Inflammatory macrophage treated with lipopolysaccharide for 4 hours (primary cell): ENCODE results near the gene CDK14.
A peak's percentile ranks its signal among the peaks of the same experiment; 100 is the strongest.

ENCODE experiments used
- DNase-seq: peaks from one replicate; pipeline ENCODE4 v3.0.0-alpha.2; 2020

The CDK14 gene

DNA sequence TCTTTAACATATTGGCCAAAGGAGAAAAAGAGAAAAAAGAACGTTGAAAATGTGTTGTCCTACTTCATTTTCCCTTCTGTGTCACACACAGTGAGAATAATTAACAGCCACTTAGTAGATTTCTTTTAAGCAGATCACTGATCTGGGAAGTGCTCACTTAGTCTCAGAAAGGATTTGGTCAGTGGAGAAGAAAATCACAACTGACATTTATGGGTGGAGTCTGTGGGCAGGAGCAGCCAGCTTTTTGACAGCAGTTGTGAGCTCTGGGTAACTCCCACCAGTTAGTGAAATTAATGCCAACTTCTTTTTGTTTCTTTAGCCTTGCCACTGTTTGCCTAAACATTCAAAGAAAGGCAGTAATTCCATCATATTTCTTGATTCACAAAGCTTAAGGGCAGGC, 49.7 kb downstream of the CDK14 start:
- no peak for DNase-seq

DNA sequence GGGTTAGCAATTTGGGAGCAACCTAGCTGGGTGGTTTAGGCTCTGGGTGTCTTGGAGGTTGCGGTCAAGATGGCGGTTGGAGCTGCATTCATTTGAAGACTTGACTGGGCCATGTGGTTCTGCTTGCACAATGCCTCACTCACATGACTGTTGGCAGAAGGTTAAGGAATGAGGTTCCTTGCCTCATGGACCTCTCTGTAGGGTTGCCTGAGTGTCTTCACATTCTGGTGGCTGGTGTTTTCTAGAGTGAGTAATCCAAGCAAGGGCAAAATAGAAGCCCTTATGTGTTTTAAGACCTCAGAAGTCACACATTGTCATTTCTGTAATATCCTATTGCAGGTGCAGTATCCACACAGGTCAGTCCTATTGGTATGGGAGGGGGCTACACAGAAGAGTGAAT, 52.0 kb downstream of the CDK14 start:
- peak; percentile 30 for DNase-seq

DNA sequence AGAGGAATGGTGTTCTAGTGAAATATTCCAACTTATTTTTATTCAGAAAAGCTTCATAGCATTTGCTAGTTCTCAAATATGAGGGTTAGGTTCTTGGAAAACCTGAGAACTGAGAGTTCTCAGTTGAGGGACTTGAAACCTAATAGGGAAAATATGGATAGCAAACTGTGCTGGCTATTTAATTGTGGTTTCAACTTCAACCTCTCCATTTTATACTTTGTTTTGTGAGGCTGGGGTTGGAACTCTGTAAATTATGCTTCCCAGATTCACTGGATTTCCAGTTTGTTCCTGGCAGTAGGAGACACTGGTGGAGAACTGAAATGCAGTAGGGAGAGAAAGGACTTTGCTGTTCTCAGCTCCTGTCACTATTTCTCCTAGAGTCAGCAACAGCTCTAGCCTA, 52.7 kb downstream of the CDK14 start:
- DNase-seq, result no peak

DNA sequence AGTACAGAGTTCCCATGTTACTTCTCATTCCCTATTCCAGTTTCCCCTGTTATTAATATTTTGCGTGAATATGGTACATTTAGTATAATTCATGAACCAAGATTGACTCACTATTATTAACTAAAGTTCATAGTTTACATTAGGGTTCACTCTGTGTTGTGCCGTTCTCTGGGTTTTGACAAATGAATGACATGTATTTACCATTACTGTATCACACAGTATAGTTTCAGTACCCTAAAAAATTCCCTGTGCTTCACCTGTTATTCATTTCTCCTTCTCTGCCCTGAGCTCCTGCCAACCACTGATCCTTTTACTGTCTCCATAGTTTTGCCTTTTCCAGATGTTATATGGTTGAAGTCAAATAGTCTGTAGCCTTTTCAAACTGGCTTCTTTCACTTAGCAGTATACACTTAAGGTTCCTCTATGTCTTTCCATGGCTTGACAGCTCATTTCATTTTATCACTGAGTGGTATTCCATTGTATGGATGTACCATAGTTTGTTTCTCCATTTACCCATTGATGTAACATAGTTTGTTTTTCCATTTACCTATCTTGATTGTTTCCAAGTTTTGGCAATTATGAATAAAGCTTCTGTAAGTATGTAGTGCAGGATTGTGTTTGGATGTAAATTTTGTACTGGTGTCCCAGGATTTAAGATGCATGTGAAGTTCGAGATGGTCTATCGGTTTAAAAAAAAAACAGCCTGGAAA, 58.8 kb downstream of the CDK14 start:
- DNase-seq, result no peak

DNA sequence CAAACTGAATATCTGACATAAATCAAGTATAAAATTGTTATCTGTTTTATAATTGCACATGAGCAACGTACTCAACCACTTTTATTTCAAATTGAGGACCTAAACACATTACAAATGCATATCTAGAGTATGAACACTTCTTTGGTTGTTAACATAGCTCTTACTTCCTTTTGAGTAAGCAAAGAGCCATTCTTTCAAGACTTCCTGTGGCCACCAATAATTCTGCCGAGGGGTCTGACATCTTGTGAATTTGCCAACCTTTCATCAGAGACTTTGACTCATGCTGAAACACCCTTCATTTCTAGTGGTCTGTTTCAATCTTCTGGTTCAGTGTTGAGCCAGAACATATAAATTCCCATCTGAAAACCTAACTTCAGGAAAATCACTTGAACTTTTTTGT, 59.4 kb downstream of the CDK14 start:
- peak; percentile 49 for DNase-seq

DNA sequence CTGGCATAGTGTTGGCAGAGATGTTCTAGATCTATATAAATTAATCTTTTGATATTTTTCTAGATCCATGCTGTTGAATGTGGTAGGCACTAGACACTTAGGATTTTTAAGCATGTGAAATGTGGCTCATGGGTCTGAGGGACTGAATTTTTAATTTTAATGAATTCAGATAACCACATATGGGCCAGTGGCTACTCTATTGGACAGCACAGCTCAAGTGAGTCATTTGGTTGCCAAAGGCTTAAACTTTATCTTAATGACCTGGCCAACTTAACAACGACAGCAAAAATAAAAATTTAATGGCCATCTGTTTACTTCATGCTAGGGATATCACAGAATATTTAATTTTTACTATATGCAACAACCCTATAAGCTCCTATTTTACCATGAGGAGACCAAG, 61.4 kb downstream of the CDK14 start:
- DNase-seq, result no peak

DNA sequence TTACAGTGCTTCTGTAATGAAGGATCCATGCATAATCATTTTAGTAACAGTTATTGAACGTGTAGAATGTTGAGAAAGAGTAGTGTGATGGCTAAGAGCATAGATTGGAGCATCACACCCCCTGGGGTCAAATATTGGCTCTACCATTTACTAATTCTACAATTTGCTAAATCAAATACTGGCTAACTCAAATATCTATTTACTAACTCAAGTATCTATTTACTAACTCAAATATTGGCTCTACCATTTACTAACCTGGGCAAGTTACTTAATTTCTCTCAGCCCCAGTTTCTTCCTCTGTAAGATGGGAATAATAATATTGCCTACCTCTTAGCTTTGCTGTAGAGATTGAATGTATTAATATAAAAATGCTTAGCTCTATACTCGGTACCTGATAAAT, 64.0 kb downstream of the CDK14 start:
- DNase-seq, result no peak

DNA sequence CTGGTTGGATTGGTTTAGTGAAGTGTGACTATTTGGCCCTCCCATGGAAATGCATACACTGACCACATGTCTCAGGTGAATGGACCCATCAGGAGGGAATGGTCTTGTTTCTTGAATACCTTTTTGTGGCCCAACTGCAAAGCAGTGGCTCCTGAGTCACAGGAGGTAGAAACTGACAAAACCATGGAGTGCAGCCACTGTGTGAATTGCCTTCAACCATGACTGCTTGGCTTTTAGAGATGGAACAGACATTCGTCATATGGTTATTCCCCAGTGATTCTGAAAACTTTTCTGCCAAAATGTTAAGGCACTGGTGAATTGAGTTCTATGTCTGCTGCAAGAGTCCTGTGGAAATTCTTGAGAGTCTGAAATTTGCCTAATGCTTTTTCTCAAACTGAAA, 64.7 kb downstream of the CDK14 start:
- no peak for DNase-seq

DNA sequence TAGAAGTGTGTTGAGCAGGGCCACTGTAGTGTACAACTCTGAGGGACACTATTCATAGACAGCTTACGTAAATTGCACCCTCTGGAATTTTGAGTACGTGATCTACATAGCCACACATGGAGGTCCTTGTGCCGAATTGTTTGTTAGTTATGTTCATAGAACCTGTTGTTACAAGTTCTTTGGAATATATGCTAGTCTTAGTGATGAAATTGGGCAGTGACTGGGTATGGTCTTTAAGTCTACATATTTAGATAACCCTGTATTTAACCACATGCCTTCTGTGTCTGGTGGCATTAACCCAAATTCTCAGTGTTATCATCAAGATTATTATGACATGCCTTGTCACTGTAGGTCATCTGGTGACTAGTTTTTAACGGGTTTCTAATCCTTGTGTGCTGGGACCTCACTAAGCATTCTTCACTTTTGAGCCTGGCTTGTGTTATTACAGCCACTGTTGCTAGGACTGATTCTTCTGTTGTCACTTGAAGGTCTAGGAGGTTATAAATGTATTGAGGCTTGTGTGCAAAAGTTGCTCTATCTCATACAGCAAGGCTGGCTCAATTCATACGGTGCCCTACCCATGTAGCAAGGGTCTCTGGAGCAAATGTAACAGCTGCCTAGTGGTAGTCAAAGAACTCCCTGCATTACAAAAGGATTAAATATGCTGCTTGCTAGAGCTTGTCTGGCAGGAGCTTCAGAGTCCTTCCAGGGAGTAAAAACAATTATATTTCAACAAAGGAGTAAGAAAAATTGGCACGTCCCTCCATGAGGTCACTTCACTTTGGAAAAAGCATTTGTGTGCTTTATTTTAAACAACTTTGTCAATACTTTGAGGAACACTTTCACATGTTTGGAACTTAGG, 65.4 kb downstream of the CDK14 start:
- DNase-seq, result no peak

DNA sequence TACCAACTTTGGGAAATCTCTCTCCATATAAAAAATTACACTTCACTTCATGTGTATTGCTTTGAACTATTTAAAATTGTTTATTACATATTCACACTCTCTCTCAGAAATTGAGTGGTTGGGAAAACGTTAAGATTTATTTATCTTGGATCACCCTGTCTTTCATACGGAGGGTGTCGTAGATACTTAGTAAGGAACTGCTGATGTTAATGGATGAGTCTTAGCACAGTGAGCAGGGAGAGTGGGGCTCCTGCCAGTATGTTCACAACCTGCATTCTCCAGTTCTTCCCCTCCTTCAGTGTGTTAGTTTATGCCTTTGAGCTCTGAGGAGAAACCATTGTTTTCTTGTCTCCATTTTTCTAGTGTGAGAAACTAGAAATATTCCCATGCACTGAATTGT, 67.1 kb downstream of the CDK14 start:
- no peak for DNase-seq

DNA sequence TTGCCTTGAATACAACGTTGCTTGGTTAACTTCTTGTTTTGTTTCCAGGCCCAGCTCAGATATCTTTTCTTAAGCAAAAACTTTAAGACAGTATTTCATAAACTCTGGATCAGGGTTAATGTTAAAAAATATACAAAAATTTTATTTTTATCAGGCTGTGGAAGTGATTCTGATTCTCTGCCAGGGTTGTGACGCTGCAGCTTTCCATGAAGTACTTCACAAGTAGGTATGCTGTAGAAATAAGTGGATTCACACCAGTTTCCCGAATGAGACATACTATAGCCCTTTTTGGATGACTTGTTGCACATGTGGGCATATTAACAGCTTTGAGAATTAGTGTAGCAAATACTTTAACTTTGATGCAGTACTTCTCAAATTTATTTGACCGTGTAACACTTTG, 70.1 kb downstream of the CDK14 start:
- peak; percentile 43 for DNase-seq

DNA sequence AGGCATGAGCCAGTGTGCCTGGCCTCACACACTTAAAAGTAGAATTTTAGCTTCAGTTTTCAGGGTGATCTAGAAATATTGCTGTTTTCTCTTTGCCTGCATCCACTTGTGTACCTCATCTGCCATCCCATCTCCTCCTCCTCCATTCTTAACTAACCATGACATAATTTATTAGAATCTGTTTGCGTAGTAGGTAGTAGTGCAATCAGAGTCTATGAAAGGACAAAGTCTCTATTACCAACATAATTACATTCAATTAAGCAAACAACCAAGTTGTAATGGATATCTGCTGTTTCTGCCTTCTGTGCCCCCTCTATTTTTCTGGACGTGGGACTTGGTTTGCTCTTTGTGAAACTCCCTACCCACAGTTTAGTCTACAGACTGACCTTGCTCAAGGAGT, 72.9 kb downstream of the CDK14 start:
- no peak for DNase-seq

DNA sequence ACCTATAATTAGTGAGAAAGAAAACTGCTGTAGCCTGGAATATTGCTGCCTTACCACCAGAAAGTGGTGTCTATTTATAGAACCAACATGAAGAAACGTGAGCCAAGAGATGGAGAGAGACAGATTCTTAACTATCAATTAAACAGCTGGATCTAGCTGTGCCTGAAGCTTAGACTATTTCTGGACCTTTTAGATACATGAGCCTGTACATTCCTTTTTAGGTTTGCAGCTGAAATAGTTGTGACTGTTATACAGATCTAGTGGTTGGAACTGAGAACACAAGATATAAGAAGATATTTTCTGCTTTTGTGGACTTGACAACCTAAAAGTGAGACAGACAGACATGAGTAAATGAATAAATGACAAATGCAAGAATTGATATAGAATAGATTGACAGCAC, 73.4 kb downstream of the CDK14 start:
- DNase-seq, result no peak

DNA sequence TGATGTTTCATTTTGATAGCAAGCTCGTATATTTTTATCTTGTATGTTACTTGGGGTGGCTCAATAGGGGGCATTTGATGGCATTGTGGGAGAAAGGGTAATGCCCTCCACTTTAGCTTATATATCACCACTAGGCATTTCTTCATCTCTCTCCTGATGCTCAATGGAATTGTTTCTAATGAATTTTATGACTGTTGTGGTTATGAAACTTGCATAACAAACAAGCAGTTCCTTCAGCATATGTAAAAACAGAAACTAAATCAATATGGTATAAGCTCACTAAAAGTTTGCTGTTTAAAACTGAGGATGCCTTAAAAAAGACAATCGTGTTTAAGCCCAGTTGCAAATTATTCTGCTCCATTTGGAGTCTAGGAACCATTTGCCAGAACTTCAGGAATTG, 75.5 kb downstream of the CDK14 start:
- DNase-seq, result peak; percentile 43

DNA sequence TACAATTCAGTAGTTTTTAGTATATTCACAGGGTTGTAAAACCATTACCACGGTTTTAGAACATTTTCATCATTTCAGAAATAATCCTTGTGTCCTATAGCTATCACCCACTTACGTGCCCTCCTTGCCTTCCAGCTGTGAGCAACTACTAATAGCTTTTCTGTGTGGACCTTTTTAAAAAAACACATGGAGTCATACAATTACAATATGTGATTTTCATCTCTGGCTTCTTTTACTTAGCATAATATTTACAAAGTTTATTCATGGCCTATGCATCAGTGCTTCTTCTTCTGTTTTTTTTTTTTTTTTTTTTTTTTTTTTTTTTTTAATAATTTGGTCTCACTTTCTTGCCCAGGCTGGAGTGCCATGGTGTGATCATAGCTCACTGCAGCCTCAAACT, 76.1 kb downstream of the CDK14 start:
- no peak for DNase-seq

DNA sequence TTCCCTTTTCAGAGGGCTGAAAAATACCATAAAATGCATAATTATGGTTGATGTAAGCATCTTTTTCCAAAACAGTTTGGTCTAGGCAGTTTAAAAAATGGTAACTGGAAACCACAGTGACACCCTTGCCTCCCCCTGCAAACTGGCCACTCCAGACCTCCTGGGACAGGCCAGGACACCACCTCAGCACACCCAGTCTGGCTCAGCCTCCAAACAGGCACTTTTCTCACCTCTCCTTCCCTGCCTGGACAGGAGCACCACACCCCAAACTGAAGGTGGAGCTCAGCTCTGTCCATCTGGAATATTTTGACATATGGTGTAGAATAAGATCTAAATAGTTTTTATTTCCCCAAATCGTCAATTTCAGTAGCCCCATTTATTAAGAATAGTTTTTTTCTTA, 78.5 kb downstream of the CDK14 start:
- DNase-seq, result no peak

DNA sequence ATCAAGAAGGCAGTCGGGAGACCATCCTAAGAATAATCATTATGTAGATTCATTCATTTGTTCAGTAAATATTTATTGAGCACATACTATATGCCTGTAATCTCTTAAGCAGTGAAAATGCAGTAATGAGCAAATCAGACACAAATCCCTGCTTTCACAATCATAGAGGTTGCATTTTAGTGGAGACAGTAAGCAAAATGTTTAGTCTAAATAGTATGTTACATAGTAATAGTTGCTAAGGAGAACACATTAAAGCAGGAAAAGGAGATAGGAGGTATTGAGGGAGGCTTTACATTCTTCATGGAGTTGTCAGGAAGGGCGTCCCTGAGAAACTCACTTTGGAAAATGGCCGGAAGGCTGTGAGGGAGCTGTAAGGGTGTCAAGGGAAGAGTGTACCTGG, 79.9 kb downstream of the CDK14 start:
- no peak for DNase-seq

DNA sequence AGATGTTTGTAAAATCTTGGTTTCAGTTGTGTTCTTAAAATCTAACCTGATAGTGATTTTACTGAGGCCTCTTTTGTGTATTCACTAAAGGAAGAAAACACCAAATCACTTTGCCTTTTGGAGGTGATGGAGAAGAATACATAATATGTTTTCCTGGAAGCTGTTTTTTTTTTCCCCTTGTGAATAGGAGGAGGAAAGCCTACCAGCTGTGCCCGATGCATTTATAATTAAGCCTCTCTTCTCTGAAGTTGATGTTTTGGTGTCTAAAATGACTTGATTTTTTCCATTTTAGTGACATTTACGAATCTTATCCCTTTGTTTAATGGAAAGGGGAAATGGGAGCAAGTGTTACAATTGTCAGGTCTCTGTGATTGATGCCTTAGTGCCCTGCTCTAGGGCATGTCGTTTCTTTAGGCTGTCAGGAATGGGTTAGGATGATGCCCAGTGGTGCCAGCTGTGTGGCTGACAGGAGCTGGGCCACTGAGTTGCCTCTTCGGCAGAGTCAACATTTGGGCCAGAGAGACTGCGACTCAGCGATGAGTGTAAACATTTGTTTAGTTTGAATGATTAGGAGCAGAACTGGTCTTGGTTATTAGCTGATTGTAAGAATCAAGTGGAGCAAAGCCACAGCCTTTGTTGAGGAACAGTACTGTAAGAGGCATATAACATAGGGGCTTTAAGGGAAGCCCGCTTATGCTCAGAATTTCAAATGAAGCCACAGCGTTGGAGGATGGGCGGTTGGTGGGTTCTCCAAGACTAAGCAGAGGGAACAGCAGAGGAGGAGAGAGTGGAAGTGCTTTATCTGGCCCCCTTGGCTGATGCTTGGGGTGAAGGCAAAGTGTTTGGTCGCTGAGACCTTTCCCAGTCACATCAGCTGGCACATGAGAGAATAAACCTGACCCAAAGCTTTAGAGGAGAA, 81.6 kb downstream of the CDK14 start:
- DNase-seq, result no peak

DNA sequence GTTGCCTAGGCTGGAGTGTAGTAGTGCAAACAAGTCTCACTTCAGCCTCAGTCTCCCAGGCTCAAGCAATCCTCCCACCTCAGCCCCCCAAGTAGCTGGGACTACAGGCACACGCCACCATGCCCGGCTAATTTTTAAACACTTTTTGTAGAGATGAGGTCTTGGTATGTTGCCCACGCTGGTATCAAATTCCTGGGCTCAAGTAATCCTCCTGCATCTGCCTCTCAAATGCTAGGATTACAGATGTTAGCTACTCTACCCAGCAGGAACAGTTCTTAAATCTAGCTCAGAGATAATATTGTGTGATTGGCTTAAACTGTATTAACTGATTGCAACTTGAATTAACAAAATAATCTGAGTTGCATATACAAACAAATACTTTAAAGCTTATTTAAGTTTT, 82.9 kb downstream of the CDK14 start:
- DNase-seq, result no peak

DNA sequence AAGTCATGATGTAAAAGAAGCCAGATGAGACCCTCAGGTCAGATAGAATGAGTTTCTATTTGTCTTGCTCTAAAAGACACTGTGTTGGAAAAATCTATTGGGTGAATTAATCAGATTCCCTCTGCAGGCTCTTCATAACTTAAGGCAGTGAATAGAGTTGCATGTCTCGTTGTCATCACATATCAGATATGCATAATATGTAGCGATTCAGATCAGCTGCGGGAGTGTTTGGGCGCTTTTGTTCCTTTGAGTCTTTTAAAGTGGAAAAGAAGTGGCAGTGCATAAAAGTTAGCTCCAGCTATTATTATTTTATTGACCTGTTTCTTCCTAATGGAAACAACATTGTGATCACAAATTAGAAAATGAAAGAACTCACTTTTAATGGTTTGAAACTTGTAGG, 84.4 kb downstream of the CDK14 start:
- no peak for DNase-seq

DNA sequence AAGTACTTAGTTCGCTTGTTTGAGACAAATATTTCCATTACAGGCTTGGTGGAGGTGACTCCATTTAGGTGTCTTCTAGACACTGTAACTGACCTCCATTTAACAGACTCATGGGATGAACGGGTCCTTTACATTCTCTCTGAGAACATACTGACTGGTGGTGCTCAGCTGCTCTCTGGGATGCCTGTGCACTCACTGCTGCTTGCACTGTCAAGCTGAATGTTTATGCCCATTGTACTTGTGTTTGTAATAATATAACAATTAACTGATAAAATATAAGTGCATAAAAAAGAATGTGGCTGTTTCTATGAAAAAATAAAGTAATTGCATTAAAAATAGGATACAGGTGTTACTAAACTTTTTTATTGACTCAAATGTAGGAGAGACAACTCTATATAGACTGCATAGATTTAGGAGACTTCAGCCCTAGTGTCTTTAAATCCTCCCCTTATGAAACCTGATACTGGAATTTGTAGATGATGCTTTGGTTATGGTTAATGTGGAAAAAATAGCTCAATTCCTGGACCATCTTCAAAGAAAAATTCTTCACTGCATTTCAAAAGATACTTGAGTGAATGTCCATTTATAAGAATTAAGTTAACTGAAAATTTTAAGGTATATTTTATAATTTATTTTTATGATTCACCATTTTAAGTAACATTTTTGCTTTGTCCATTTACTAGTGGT, 85.4 kb downstream of the CDK14 start:
- no peak for DNase-seq

DNA sequence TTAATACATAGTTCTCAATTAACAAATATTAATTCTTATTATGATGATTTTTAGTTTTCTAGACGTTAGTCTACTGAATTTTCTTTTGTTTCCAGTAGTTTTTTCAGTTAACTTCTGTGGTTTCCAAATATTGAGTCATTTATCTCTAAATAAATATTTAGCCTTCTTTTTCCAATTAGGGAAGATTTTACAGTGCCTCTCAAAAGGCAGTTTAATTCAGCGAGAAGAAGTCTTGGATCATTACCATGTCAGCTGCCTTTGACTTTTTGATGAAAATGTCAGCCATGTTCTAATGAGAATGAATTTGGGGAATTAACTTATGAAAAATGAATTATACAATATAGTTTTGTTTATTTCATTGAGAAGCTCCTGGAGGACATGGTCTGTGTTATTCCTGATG, 90.0 kb downstream of the CDK14 start:
- no peak for DNase-seq

DNA sequence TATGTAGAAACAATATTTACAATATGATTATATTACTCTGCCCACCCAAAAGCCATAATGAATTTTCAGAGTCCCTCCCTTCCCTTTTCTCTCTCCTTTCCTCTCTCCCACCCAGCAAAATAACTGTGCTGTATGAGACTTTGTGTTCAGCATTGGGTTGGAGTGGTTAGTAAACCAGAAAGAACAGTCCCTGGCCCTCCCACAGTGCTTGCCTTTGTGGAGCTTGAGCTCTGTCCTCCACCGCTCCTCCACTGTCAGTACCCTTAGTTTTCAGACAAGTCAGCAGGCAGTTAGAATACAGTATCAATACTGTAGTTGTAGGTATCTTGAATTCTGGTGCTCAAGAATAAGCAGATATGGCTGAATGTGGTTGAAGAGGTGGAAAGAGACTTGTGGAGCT, 92.7 kb downstream of the CDK14 start:
- no peak for DNase-seq
